ENCODE measurements around the gene SLC22A1.
A peak's percentile ranks its signal among the peaks of the same experiment; 100 is the strongest.
"Not testable (repeated sequence)": the region's sequence is repeated elsewhere in the genome, so short reads cannot be mapped to it uniquely, and the experiment has no call there.

SLC22A1 gene

GRCh38 chr6:160121558-160121957 is at the start of gene SLC22A1:
TSS of gene SLC22A1 (plus strand) at chr6:160121815. CDS start at chr6:160121936, 121 bp downstream.
- no peak for DNase-seq (ENCODE audit: low read depth, low spot score)

- DNase-seq (ENCODE audit: low read depth, low spot score) = no peak
These were observed 48.3 kb upstream of the SLC22A1 start for GRCh38 chr6:160073272-160073671.

GRCh38 chr6:160076009-160076408 is 45.6 kb upstream of the SLC22A1 start:
- no peak for DNase-seq (ENCODE audit: low read depth, low spot score)

- no peak for DNase-seq (ENCODE audit: low read depth, low spot score)
These were observed 44.6 kb upstream of the SLC22A1 start for GRCh38 chr6:160077024-160077423.

- no peak for DNase-seq (ENCODE audit: low read depth, low spot score)
These were observed 44.1 kb upstream of the SLC22A1 start for GRCh38 chr6:160077526-160077925.

GRCh38 chr6:160078883-160079685 is 42.5 kb upstream of the SLC22A1 start:
- DNase-seq (ENCODE audit: low read depth, low spot score) = no peak

- no peak for DNase-seq (ENCODE audit: low read depth, low spot score)
These were observed 42.0 kb upstream of the SLC22A1 start for GRCh38 chr6:160079686-160080043.

GRCh38 chr6:160080097-160080496 is 41.5 kb upstream of the SLC22A1 start:
- no peak for DNase-seq (ENCODE audit: low read depth, low spot score)

GRCh38 chr6:160081398-160081797 is 40.2 kb upstream of the SLC22A1 start:
- no peak for DNase-seq (ENCODE audit: low read depth, low spot score)

GRCh38 chr6:160082627-160083026 is 39.0 kb upstream of the SLC22A1 start:
- no peak for DNase-seq (ENCODE audit: low read depth, low spot score)

GRCh38 chr6:160084198-160084776 is 37.3 kb upstream of the SLC22A1 start:
- no peak for DNase-seq (ENCODE audit: low read depth, low spot score)

- DNase-seq (ENCODE audit: low read depth, low spot score) = no peak
These were observed 36.4 kb upstream of the SLC22A1 start for GRCh38 chr6:160085226-160085625.

- DNase-seq (ENCODE audit: low read depth, low spot score) = no peak
These were observed 35.7 kb upstream of the SLC22A1 start for GRCh38 chr6:160085713-160086505.

GRCh38 chr6:160086754-160087153 is 34.9 kb upstream of the SLC22A1 start:
- DNase-seq (ENCODE audit: low read depth, low spot score) = no peak

- peak; percentile 39 for DNase-seq (ENCODE audit: low read depth, low spot score)
These were observed 33.4 kb upstream of the SLC22A1 start for GRCh38 chr6:160088069-160088783.

GRCh38 chr6:160088784-160089533 is 32.7 kb upstream of the SLC22A1 start:
- DNase-seq (ENCODE audit: low read depth, low spot score) = no peak

- DNase-seq (ENCODE audit: low read depth, low spot score) = no peak
These were observed 32.1 kb upstream of the SLC22A1 start for GRCh38 chr6:160089534-160089897.

GRCh38 chr6:160090442-160091239 is 31.0 kb upstream of the SLC22A1 start:
- not testable (repeated sequence) for DNase-seq (ENCODE audit: low read depth, low spot score)

- DNase-seq (ENCODE audit: low read depth, low spot score) = not testable (repeated sequence)
These were observed 29.4 kb upstream of the SLC22A1 start for GRCh38 chr6:160092176-160092575.

GRCh38 chr6:160092602-160093001 is 29.0 kb upstream of the SLC22A1 start:
- DNase-seq (ENCODE audit: low read depth, low spot score) = no peak

Data from smooth muscle cell of the brain vasculature (primary cell).